MV-4-11 (cell line): ENCODE measurements around the gene NAA80.
A peak's percentile ranks its signal among the peaks of the same experiment; 100 is the strongest.

ENCODE experiments used
- DNase-seq: peaks from one replicate; lab custom pipeline; 2025; lab: John Stamatoyannopoulos, UW

NAA80 gene, protein sequence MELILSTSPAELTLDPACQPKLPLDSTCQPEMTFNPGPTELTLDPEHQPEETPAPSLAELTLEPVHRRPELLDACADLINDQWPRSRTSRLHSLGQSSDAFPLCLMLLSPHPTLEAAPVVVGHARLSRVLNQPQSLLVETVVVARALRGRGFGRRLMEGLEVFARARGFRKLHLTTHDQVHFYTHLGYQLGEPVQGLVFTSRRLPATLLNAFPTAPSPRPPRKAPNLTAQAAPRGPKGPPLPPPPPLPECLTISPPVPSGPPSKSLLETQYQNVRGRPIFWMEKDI

DNA sequence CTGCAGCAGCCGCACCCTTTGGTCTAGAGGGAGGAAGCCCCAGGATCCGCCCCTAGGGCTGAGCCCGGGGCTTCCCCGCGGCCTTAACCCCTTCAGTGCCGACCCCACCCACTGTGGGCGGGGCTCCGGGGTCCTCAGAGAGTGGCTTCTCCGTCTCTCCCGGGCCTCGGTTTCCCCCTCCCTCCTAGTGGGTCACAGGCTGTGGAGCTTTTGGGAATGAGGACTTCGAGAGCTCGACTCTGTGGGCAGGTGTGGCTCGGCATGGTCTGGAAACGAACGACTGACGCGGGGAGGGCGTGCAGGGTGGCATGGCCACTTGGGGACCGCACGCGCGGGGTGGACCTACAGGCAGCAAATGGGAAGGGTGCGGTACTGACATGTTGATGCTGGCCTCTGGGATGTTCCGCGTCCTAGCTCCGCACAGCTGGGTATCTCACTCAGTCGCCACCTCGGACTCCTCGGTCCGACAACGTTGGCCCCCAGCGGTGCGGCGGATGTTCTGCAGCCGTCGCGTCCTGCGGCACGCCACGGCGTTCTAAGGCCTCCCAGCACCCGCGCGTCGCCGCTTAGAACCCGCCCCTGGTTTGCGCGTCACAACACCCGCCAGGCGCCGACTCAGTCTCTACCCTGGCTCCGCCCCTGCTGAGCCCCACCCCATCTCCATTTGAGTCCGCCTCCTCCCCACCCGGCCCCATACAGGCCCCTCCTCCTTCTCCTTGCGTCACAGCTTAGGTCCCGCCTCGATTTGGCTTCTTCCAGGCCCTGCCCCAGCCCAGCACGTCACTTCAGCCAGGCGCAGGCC is at the start of gene NAA80, which contains the start of gene HYAL3:
Gene NAA80, minus strand, starts transcription at position 570 of the 802 bp plus-strand sequence. CDS start 1,942 bp downstream, outside the sequence.
Gene HYAL3, minus strand, starts transcription at position 570 of the 802 bp plus-strand sequence. CDS start 3,803 bp downstream, outside the sequence.
- DNase-seq = peak; percentile 99

- DNase-seq = peak; percentile 62
Observed at GRCh38 chr3:50347187-50347813, 48.1 kb upstream of the NAA80 start.

GRCh38 chr3:50345586-50346234 is 46.5 kb upstream of the NAA80 start, which contains the start of gene ZMYND10:
TSS of gene ZMYND10 (minus strand) at chr3:50345732. CDS start at chr3:50345579, 153 bp downstream.
- peak; percentile 73 for DNase-seq

- DNase-seq = no peak
Observed at GRCh38 chr3:50345008-50345407, 45.8 kb upstream of the NAA80 start.

DNA sequence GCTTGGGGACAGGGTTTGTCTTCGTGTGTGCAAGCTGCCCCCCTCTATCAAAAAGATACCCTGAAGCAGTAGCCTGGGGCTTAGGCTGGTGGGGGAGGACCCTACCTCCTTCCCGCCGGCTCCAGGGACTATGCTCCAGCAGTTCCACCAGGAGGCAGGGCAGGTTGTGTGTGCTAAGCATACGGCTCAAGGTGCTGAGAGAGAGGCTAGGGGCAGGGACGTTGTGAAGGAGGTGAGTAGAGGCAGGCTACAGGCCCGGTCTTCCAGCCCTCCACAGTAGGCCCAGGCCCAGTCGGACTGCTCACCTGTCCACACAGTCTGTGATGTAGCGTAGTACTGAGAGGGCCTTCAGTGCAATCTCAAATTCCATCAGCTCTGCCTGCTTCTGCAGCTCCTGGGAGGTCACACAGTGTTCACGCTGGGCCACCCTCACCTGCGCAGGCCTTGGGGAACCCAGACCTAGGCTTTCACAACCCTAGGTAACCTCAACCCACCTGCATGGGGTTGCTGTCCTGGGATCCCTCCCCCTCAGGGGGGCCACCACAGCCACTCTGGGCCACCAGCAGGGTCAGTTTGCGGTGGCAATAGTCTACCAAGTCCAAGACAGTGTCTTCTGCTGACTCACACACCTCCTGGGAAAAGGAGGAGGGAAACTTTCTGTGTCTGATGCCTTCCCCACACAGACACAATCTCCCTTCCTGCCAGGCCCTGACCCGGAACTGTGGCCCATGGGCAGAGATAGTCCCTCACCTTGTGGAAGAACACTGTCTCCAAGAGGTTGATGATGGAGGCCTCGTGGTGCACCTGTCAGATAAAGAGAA is 43.8 kb upstream of the NAA80 start:
- no peak for DNase-seq

DNA sequence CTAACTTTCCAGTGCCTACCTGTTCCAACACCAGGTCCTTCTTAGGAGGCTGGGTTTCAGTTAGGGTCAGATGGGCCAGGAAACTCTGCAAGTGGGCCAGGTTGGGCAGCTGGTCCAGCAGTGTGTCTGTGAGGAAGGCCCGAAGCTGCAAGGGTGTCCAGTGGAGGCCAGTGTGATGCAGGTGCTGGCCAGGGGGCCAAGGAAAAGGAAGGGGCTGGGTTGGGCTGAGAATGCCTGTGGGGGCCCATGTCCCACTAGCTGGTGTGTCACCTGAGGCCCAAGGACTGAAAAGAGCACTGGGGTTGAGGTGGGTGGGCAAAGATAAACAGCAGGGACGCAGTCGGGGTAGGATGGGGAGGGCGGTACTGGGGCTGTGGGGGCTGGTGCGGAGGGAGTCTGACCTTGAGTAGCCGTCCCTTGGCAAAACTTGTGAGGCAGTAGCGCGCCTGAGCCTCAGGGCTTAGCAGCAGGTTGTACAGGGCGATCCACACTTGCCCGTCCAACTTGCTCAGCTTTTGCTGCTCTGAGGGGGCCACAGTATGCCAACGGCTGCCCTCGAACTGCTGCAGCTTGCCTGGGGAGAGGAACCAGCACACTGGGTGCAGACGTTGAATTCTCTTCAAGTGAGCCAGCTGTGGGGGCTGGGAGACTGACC is 42.9 kb upstream of the NAA80 start:
- DNase-seq = no peak

DNA sequence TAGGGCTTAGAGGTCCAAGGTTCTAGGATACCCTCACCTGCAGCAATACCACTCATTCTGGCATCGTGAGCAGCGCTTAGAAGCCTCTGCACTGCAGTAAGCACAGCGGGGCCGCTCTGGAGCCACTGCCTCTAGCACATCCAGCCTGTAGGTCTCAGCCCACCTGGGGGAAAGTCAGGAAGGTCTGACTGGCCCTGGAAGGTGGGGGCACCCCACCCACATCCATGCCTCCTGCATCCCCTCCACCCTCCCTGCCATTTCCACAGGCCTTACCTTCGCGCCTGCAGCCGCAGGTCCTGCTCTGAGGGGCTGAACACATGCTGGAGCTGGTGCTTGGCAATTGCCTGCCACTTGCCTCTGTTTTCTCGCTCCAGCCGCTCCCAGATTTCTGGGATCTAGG is 42.3 kb upstream of the NAA80 start:
- no peak for DNase-seq

GRCh38 chr3:50340448-50341329 is 41.5 kb upstream of the NAA80 start, which contains the start of gene RASSF1:
TSS of gene RASSF1 (minus strand) at chr3:50340836. CDS start at chr3:50340805, 31 bp downstream.
- peak; percentile 96 for DNase-seq

GRCh38 chr3:50340147-50340447 is 40.9 kb upstream of the NAA80 start:
- no peak for DNase-seq

DNA sequence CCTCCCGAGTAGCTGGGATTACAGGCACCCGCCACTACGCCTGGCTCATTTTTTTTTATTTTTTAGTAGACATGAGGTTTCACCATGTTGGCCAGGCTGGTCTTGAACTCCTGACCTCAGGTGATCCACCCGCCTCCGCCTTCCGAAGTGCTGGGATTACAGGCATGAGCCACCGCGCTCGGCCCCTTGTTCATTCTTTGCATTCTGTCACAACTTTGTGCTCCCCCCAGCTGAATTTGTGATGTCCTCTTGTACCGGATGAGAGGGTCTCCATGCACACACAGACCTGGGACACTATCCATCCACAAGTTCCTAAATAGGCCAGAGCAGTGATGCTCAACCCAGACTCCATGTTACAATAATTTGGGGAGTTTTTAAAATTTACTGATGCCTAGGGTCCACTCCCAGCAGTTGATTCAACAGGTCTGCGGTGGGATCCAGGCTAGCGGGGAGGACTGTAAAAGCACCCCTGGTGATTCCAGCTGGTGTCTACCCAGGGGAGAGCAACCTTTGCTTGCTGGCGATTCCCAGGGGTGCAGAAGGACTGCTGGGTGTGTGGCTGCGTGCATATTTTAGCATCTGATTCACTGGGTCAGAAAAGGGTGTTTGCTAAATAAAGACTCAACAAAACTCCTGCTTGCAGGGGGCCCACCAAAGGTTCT is 40.4 kb upstream of the NAA80 start:
- no peak for DNase-seq

GRCh38 chr3:50338965-50339364 is 39.8 kb upstream of the NAA80 start:
- peak; percentile 47 for DNase-seq

DNA sequence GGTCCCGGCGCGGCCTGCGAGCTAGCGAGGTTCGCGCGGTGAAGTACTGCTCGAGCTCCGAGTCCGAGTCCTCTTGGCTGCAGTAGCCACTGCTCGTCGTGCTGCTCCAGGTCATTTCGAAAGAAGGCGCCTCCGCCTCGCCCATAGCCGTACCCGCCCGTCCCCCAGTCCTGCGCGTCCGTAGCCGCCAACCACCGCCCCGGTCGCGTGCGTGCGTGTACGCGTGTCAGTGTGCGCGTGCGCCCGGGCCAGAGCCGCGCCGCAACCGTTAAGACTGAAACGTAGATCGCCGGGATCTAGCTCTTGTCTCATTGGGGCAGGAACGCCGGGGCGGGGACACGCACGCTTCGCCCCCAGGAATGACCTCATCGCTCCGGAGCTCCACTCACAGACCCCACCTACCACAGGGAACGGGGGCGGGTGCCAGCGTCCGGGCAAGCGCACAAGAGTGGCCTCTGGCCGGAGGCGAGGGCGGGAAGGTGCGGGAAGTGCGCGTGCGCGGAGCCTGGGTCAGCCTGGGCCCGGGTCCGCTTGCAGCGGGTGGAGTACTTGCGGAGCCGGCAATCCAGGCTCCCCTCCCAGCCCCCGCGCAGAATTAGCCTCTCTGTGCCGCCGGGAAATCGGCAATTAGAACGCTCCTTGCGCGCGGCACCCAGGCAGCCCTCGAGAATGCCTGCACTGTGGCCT is 38.1 kb upstream of the NAA80 start:
- DNase-seq = peak; percentile 98

DNA sequence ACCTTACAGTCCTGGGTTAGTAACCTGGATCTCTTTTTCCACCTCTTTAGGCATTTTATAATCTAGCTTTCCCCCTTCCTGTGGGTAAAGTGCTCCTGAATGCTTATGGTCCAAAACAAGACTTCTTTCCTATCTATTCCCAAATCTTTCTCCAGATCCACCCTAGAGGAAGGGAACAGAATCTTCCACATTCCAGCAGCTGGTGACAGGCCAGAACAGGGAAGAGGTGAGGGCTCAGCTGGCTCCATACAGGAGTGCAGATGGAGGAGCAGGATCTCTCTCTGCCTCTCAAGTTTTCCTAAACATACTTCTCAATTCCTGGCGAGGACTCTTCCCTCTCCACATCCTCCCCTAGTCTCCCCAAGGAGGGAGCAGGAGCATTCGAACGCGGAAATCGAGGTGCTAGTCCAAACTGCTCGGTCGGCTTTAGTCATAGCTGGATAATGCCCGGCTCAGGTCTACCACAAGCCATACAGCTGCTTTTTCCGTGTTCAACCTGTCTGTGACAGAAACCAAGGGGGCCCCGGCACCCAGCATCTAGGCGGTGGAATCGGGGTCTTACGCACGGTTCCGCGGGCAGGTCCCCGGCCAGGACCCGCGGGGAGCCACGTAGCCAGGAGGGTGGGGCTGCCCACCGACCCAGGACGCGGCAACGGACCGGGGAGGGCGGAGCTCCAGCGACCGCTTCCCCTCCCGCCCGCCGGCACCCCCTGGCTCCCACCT is 37.4 kb upstream of the NAA80 start:
- no peak for DNase-seq

- DNase-seq = no peak
Observed at GRCh38 chr3:50334339-50335075, 35.3 kb upstream of the NAA80 start.

DNA sequence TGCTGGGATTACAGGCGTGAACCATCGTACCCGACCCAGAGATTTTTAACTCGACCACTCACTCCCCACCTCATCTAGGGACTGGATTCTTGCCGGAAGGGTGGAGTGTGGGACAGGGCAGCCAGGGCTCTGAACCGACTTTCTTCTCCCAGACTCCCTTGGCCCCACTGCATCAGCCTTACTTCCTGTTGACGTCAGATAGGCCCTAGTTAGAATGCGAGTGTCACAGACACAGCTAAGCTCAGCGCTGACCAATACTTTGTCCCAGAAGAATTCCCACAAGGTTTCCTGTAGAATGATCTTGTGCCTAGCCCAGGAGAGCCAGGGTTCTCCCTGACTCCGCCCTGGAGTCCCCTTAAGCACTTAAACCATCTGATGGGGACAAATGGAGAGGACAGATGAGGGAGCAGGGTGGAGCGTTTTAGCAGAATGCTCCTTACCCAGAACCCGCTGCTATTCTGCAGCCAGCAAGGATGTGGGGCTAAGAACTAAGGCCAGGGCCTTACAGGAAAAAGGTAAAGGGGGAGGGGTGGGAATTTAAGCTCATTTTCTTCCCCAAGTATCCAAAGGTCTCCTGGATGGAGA is 34.6 kb upstream of the NAA80 start:
- no peak for DNase-seq

DNA sequence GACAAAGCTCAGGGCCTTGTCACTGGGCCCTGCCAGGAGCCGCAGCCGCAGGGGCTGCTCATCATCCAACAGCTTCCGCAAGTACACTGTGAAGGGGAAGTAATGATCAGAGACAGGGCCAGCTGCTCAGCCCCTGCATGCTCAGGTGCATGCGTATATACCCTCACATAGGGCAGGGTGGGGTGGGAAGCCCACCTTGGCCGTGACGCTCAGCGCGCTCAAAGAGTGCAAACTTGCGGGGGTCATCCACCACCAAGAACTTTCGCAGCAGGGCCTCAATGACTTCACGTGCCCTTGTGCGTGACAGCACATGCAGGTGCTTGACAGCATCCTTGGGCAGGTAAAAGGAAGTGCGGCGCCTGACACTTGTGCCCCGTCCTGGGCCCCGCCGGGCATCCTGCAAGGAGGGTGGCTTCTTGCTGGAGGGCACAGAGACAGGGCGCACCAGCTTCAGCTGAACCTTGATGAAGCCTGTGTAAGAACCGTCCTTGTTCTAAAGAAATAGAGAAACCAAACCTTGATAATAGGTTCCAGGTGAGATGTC is 32.2 kb upstream of the NAA80 start:
- no peak for DNase-seq

DNA sequence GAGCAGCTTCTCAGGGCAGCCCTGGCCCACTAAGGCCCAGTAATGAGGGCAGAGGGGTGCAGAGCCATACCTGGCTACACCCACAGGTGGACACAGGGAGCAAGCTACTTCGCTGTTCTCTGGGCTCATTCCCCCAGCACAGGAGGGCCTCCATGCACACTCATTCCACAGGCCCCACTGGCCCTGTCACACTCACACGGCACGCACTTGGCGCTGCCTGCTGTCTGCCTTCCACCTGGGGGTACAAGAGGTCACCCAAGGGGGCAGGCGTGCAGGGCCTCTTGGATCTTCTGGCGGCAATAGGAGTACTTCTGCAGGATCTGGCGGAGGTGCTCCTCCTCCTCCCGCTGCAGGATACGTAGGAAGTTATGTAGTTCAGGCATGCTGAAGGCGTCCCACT is 31.1 kb upstream of the NAA80 start:
- DNase-seq = no peak
